Measurements from ENCODE around the gene METAP1.
"Not testable (repeated sequence)": the region's sequence is repeated elsewhere in the genome, so short reads cannot be mapped to it uniquely, and the experiment has no call there.

The METAP1 gene

DNA sequence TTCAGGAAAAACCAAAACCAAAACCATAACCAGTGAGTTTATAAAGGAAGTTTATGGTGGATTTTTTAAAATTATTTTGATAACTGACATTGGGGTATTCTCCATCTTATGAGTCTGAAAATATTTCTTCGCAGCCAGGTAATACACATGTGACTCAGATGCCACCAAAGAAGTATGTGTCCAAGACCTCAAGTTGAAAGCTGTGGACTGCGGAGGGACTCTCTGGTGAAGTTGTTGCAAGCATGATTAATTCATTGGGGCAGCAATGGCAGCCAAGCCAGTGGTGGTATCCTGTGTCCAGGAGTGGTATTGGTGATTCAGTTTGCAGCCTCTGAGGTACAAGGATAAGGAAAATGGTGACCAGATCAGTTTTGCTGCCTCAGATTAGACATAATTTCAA lies 107.1 kb downstream of the METAP1 start:
- DNase-seq: no peak

DNA sequence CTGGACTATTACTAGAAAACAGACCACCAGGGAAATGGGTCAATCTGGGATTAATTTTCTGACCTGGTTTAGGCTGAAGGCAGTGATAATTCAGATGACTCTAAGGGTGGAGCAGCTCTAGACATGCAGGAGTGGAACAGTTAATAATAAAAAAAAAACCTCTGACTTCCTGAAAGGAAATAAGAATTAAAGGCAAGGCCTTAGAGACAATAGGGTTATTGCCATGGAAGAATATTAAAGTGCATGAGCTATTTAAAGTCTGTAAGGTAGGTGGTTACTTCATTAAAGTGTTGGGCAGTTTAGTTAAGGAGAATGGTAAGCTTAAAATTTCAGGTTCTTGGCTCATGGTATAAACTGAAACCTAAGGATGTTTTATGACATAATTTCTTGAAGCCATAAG lies 107.6 kb downstream of the METAP1 start:
- DNase-seq: no peak

DNA sequence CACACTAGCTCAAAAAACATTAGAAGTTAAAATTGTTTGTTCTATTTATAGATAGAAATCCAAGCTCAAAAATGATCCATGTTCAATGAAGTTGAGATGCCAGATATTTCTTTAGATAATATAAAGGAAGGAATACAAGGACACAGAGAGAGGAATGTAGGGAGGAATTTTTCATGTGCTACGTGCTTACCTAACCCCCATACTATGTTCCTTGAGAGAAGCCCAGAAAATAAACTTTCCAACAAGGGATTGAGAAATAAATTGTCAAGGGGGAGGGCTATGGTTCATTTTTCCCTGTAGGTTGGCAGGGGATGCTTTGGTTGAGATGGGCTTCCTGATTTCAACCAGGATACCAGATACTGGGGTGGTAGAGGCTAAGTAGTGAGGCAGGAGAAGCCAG lies 108.6 kb downstream of the METAP1 start:
- DNase-seq: no peak

DNA sequence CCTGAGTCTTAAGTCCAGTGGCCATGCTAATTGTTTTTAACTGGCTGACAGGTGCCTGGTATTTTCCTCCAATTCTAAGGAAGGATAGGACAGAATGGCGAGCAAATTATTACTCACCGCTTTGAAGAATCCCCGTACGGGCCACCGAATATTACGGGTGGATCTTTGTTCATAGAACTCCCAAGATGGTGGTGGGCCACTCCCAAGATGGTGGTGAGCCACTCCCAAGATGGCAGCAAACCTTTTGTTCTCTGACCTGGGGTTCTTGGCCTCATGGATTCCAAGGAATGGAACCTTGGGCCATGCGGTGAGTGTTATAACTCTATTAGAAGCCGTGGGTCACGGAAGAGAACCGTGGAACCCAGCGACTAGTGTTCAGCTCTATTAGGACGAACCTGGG lies 113.8 kb downstream of the METAP1 start:
- not testable (repeated sequence) for DNase-seq
